Erythroblast (primary cell): Measurements from ENCODE around the gene GPX3.

Experiments
- GATA1 ChIP-seq: IDR thresholded peaks from 2 replicates; pipeline ENCODE4 v1.6.1; 2011; ENCODE audit warnings: low read depth, mild to moderate bottlenecking, control low read depth, low read length, moderate library complexity
- POLR2A ChIP-seq: IDR thresholded peaks from 2 replicates; pipeline ENCODE4 v1.6.1; 2011; ENCODE audit warnings: mild to moderate bottlenecking, low read length

- TF ChIP-seq POLR2A (no peak), GATA1 (no peak)
These were observed 36.3 kb downstream of the GPX3 start for GRCh38 chr5:151056379-151057325.
